ENCODE measurements around the gene DNLZ. TPM values are rescaled to one million over a fixed set of nuclear protein-coding genes. Genes with fewer than 3 reads are reported as not detected.

Gene DNLZ
- total and polyA plus RNA-seq, 10 of the 15 experiments (the other 5 are each of a cell fraction or from before 2014, with no cell fraction given), result 0.66 to 29.7 (median 14.7) TPM; not detected in 1

GRCh38 chr9:136344544-136345280 lies 18.8 kb downstream of the DNLZ start:
- BruUV-seq (replicated peaks), result no TSS peak
- CTCF ChIA-PET, result no interaction called here

More at GRCh38 chr9:136344544-136345280, 18.8 kb downstream of the DNLZ start:
- intact Hi-C loops (cut with micrococcal nuclease; ENCODE audit: unreplicated experiment) (no loop called here), in situ Hi-C loops (cut with MboI) (no loop called here)
- no peak overlapping the region for H3K27ac ChIP-seq (ENCODE audit: control insufficient read depth, insufficient read depth)
- RAD21 ChIA-PET (ENCODE audit: unreplicated experiment), result interaction anchor here (1.4 kb wide), 1 partner anchor 140 kb away, joined by 3 read pairs; no protein-coding TSS in a partner anchor
- no peak for ATAC-seq
- no peak for FAIRE-seq
- H3K4me1 ChIP-seq (ENCODE audit: control insufficient read depth, insufficient read depth, low read length), result no peaks in the 10 kb centered on the region
- no peaks in the 10 kb centered on the region for H4K20me1 ChIP-seq (ENCODE audit: control insufficient read depth, insufficient read depth)
- H3K36me3 ChIP-seq (ENCODE audit: control insufficient read depth in 2 of 2, insufficient read depth in 2 of 2, low read length in 1 of 2), result no peaks in the 10 kb centered on the region
- no peak overlapping the region for H3K4me2 ChIP-seq (ENCODE audit: control insufficient read depth, insufficient read depth)
- TF ChIP-seq NFXL1 (IDR thresholded peaks at IDR 0.05; ENCODE audit: borderline replicate concordance), result no peak
- TF ChIP-seq RBBP5 (conservative IDR thresholded peaks at IDR 0.05), result no peak
- TF ChIP-seq, protein P1, sequence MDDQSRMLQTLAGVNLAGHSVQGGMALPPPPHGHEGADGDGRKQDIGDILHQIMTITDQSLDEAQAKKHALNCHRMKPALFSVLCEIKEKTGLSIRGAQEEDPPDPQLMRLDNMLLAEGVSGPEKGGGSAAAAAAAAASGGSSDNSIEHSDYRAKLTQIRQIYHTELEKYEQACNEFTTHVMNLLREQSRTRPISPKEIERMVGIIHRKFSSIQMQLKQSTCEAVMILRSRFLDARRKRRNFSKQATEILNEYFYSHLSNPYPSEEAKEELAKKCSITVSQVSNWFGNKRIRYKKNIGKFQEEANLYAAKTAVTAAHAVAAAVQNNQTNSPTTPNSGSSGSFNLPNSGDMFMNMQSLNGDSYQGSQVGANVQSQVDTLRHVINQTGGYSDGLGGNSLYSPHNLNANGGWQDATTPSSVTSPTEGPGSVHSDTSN (IDR thresholded peaks at IDR 0.05; ENCODE audit: insufficient replicate concordance, low read depth, low read length), result no peak
- no peak for TF ChIP-seq E2F8 (IDR thresholded peaks at IDR 0.05; ENCODE audit: low read depth, partially characterized antibody)
- TF ChIP-seq ZSCAN29 (IDR thresholded peaks at IDR 0.05), result no peak
- TF ChIP-seq SMAD5 (IDR thresholded peaks at IDR 0.05; ENCODE audit: low read depth), result no peak
- TF ChIP-seq IRF5 (IDR thresholded peaks at IDR 0.05; ENCODE audit: borderline replicate concordance), result no peak
- no peak for TF ChIP-seq BRCA1 (IDR thresholded peaks at IDR 0.05; ENCODE audit: low read depth, low read length)
- DNase-seq (ENCODE audit: low read depth, low spot score), result no peak
- whole genome bisulfite sequencing (ENCODE audit: insufficient coverage, insufficient replicate concordance, low lambda C conversion rate, missing lambda C conversion rate), result 41% methylated on average over 21 of the region's 21 CpGs
- no peak overlapping the region for H3K4me3 ChIP-seq
- H3K9me3 ChIP-seq (replicated peaks; ENCODE audit: control insufficient read depth, insufficient read depth, low read length), result no peaks in the 10 kb centered on the region
- POLR2A ChIA-PET, result interaction anchor here (0.6 kb wide), 1 partner anchor 210 kb away, joined by 3 read pairs; no protein-coding TSS in a partner anchor
- no peaks in the 10 kb centered on the region for H3K79me2 ChIP-seq (ENCODE audit: control insufficient read depth, insufficient read depth, low read length)
- H2AFZ ChIP-seq (ENCODE audit: control insufficient read depth, low read depth, low read length), result no peak overlapping the region
- H3K9ac ChIP-seq (ENCODE audit: control insufficient read depth, insufficient read depth, low read length), result no peak overlapping the region
- SMC1A ChIA-PET (ENCODE audit: uncharacterized antibody, unreplicated experiment), result no interaction called here
- no peaks in the 10 kb centered on the region; a peak in 1 of 4 replicates for H3K27me3 ChIP-seq (replicated peaks in 1 of 2; ENCODE audit: control insufficient read depth in 2 of 2, insufficient read depth in 2 of 2, low read length in 1 of 2)

Measured in GM12878 (cell line).